Loucy (cell line): ENCODE results near the gene SLC2A4RG.

Source experiments
- H2AFZ ChIP-seq: fragments of 200-600 bp; sonication (generic); 2 replicates; pipeline ENCODE4 v1.6.0; 2016; ENCODE audit warnings: antibody characterized with exemption, mild to moderate bottlenecking, low read length, moderate library complexity
- H3F3A ChIP-seq: fragments of 200-600 bp; 2 replicates; pipeline ENCODE4 v1.6.0; 2016; ENCODE audit warnings: antibody characterized with exemption, low read depth, mild to moderate bottlenecking
- H3K27me3 ChIP-seq: fragments of 200-600 bp; sonication (generic); 2 replicates; pipeline ENCODE4 v1.6.1; 2014; ENCODE audit warnings: low read length, mild to moderate bottlenecking; ENCODE audit not compliant: insufficient read depth, poor library complexity, severe bottlenecking
- H3K36me3 ChIP-seq: fragments of 200-600 bp; sonication (generic); 2 replicates; pipeline ENCODE4 v1.6.1; 2016; ENCODE audit warnings: low read length; ENCODE audit not compliant: insufficient read depth
- H3K4me1 ChIP-seq: fragments of 200-600 bp; sonication (generic); 2 replicates; pipeline ENCODE4 v1.5.1; 2014; ENCODE audit warnings: low read length, mild to moderate bottlenecking; ENCODE audit not compliant: insufficient read depth, poor library complexity, severe bottlenecking
- H3K4me2 ChIP-seq: fragments of 200-600 bp; sonication (generic); 2 replicates; pipeline ENCODE4 v1.6.0; 2014; ENCODE audit warnings: antibody characterized with exemption, low read length, low read depth, mild to moderate bottlenecking; ENCODE audit not compliant: poor library complexity, severe bottlenecking
- H3K4me3 ChIP-seq: fragments of 200-600 bp; sonication (generic); 2 replicates; pipeline ENCODE4 v1.5.1; 2014; ENCODE audit warnings: low read length, mild to moderate bottlenecking, mixed read lengths; ENCODE audit not compliant: poor library complexity, severe bottlenecking
- H3K79me2 ChIP-seq: fragments of 200-600 bp; sonication (generic); 2 replicates; pipeline ENCODE4 v1.6.1; 2014; ENCODE audit warnings: low read length; ENCODE audit not compliant: insufficient read depth
- H3K9ac ChIP-seq: fragments of 200-600 bp; sonication (generic); 2 replicates; pipeline ENCODE4 v1.6.0; 2014; ENCODE audit warnings: mild to moderate bottlenecking, low read depth, low read length, moderate library complexity; ENCODE audit not compliant: poor library complexity, severe bottlenecking
- H3K9me2 ChIP-seq: fragments of 200-600 bp; sonication (generic); replicated peaks from 2 replicates; pipeline ENCODE4 v1.6.1; 2016; ENCODE audit warnings: low read depth, low read length, mixed read lengths
- H3K9me3 ChIP-seq: fragments of 200-600 bp; sonication (generic); 2 replicates; pipeline ENCODE4 v1.6.1; 2014; ENCODE audit warnings: mild to moderate bottlenecking, antibody characterized with exemption, low read length, low read depth; ENCODE audit not compliant: insufficient read depth
- H4K20me1 ChIP-seq: fragments of 200-600 bp; sonication (generic); 2 replicates; pipeline ENCODE4 v1.6.0; 2014; ENCODE audit warnings: antibody characterized with exemption, low read length, mild to moderate bottlenecking; ENCODE audit not compliant: insufficient read depth, poor library complexity, severe bottlenecking
- CTCF ChIP-seq: fragments of 200-600 bp; sonication (generic); conservative IDR thresholded peaks from 2 replicates; pipeline ENCODE4 v1.5.1; 2014; ENCODE audit warnings: mild to moderate bottlenecking, antibody characterized with exemption, low read length
- EZH2phosphoT487 ChIP-seq: fragments of 200-600 bp; IDR thresholded peaks from 2 replicates; pipeline ENCODE4 v1.6.1; 2018; ENCODE audit warnings: antibody characterized with exemption, mild to moderate bottlenecking, moderate library complexity, borderline replicate concordance

The SLC2A4RG gene

DNA sequence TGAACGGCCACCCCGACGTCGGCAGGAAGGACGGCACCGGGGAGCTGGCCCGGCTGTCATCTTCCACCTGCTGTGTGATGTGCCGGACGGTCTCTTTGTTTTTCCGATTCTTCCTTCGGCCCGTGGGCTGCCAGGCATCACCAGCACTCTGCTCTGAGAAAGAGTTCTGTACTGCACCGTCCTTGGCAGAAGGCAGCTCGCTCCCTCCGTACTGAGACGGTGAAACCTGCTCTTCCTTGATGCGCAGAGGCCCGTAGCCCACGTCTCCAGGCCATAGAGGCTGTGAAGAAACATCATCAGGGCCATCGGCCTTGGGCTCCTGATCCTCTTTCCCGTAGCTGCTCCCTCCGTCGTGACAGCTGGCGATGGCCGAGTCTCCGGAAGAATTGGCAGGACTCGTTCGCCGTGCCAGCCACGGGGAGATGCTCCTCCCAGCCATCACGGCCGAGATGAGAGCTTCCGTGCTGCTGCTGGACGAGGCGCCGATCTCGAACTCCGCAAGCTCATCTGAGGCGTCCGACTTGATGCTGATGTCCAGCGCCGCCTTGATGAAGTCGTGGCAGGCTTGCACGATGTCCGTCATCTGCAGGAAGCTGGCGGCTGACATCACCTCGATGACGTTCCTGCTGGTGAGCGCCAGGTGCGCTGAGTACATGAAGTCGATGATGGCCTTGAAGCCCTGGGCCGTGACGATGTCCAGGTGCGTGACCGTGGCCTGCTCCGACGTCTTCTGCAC is 50.4 kb downstream of the SLC2A4RG start:
- Histone ChIP-seq H2AFZ (no peak overlapping the region), H3K9ac (no peak overlapping the region), H3K36me3 (no peaks in the 10 kb centered on the region; the same call in 1 of the 2 replicates), H3K4me3 (no peak overlapping the region), H3K79me2 (no peaks in the 10 kb centered on the region), H3K9me3 (no peaks in the 10 kb centered on the region), H3K4me2 (no peak overlapping the region), H3K27me3 (no peaks in the 10 kb centered on the region), H3K9me2 (no peaks in the 10 kb centered on the region), H3F3A (no peaks in the 10 kb centered on the region), H4K20me1 (no peaks in the 10 kb centered on the region), H3K4me1 (no peaks in the 10 kb centered on the region)
- TF ChIP-seq EZH2phosphoT487 (no peak), CTCF (no peak)

- Histone ChIP-seq H3K9me2 (no peaks in the 10 kb centered on the region), H3K27me3 (no peaks in the 10 kb centered on the region), H3K4me2 (no peak overlapping the region), H3K4me3 (no peak overlapping the region), H3K9me3 (no peaks in the 10 kb centered on the region), H3K4me1 (no peaks in the 10 kb centered on the region), H3F3A (no peaks in the 10 kb centered on the region), H4K20me1 (no peaks in the 10 kb centered on the region), H3K79me2 (no peaks in the 10 kb centered on the region), H3K36me3 (no peaks in the 10 kb centered on the region; the same call in 1 of the 2 replicates), H3K9ac (no peak overlapping the region), H2AFZ (no peak overlapping the region)
- TF ChIP-seq EZH2phosphoT487 (no peak), CTCF (no peak)
Observed at GRCh38 chr20:63790572-63791168, 51.1 kb downstream of the SLC2A4RG start.

- Histone ChIP-seq H3K4me2 (no peak overlapping the region), H3K36me3 (no peaks in the 10 kb centered on the region; the same call in 1 of the 2 replicates), H3K4me1 (no peaks in the 10 kb centered on the region), H4K20me1 (no peaks in the 10 kb centered on the region), H3F3A (no peaks in the 10 kb centered on the region), H3K4me3 (no peak overlapping the region), H3K9me3 (no peaks in the 10 kb centered on the region), H2AFZ (no peak overlapping the region), H3K27me3 (no peaks in the 10 kb centered on the region), H3K79me2 (no peaks in the 10 kb centered on the region), H3K9ac (no peak overlapping the region), H3K9me2 (no peaks in the 10 kb centered on the region)
- no peak for TF ChIP-seq EZH2phosphoT487
Observed at GRCh38 chr20:63791497-63792156, 52.1 kb downstream of the SLC2A4RG start.
